Gastrocnemius medialis (tissue), 4 donors: ENCODE measurements around the gene UBN1. TPM values are rescaled to one million over a fixed set of nuclear protein-coding genes. Genes with fewer than 3 reads are reported as not detected.

Source experiments
- ATAC-seq, 2 donors: fragments of 150-250 bp; one replicate each; pipeline ENCODE4 v1.9.1; 2016
- DNase-seq, 2 donors: peaks; one replicate each; pipeline ENCODE4 v3.0.0-alpha.2; 2019
- H3K27ac ChIP-seq, 4 donors: fragments of 200-600 bp; sonication (generic); 1 replicate in 1 of 4; 2 replicates in 3 of 4; pipeline ENCODE4 v1.5.1; 2016 to 2018; ENCODE audit warnings: mild to moderate bottlenecking in 2 of 4, moderate library complexity in 1 of 4
- H3K27me3 ChIP-seq, 3 donors: fragments of 200-600 bp; sonication (generic) in 2 of 3; 1 replicate in 1 of 3; 2 replicates in 2 of 3; pipeline versions ENCODE4 v1.5.1 to v1.6.0; 2016 to 2019; ENCODE audit warnings: mild to moderate bottlenecking in 1 of 3, moderate library complexity in 1 of 3
- H3K36me3 ChIP-seq, 2 donors: fragments of 200-600 bp; sonication (generic) in 1 of 2; one replicate each; pipeline ENCODE4 v1.5.1; 2017 to 2018
- H3K4me1 ChIP-seq, 2 donors: fragments of 200-600 bp; sonication (generic) in 1 of 2; one replicate each; pipeline ENCODE4 v1.5.1; 2016 to 2017; ENCODE audit warnings: mild to moderate bottlenecking in 2 of 2
- H3K4me3 ChIP-seq, 4 donors: fragments of 200-600 bp; sonication (generic) in 3 of 4; 1 replicate in 1 of 4; 2 replicates in 3 of 4; pipeline ENCODE4 v1.5.1; 2016 to 2019; ENCODE audit warnings: mild to moderate bottlenecking in 2 of 4
- H3K9me3 ChIP-seq, 3 donors: fragments of 200-600 bp; sonication (generic) in 2 of 3; 1 replicate in 1 of 3; 2 replicates in 2 of 3; pipeline ENCODE4 v1.5.1; 2016 to 2019
- POLR2A ChIP-seq, 2 donors: fragments of 450-650 bp; IDR thresholded peaks; one replicate each; pipeline ENCODE4 v1.6.1; 2017; ENCODE audit warnings: antibody characterized with exemption in 2 of 2, mild to moderate bottlenecking in 2 of 2, moderate library complexity in 2 of 2
- in situ Hi-C, 4 donors: fragments of 200-750 bp; cut with MboI; loops; one replicate each; pipeline versions ENCODE4 v1.15.0 to v1.8.0; 2017; ENCODE audit warnings: low sequenced_read_pairs in 4 of 4
- intact Hi-C: fragments of 100-400 bp; cut with DNase I; formaldehyde crosslinking; loops from one replicate; pipeline ENCODE4 v1.15.1; 2023; ENCODE audit warnings: low total_unique reads
- total RNA-seq, 4 donors: library from RNA; depleted of rRNA; stranded (reverse); fragments of >200 nt; gene quantifications; one replicate each; pipeline versions ENCODE4 v1.1.0 to v1.2.3, GENCODE V29; 2016
- TF ChIP-seq, protein P1 (sequence below), 5 experiments: fragments of 450-650 bp in 3 of 5; fragments of 200-600 bp in 2 of 5; sonication (generic) in 2 of 5; IDR thresholded peaks in 4 of 5; conservative IDR thresholded peaks in 1 of 5; 1 replicate in 4 of 5; 2 replicates in 1 of 5; pipeline ENCODE4 v1.5.1; 2016 to 2019; ENCODE audit warnings: antibody characterized with exemption in 5 of 5, mild to moderate bottlenecking in 3 of 5, moderate library complexity in 3 of 5

UBN1 gene
- total RNA-seq, 4 donors from 2014 or later: 25.3 to 33.4 (median 28.2) TPM

DNA sequence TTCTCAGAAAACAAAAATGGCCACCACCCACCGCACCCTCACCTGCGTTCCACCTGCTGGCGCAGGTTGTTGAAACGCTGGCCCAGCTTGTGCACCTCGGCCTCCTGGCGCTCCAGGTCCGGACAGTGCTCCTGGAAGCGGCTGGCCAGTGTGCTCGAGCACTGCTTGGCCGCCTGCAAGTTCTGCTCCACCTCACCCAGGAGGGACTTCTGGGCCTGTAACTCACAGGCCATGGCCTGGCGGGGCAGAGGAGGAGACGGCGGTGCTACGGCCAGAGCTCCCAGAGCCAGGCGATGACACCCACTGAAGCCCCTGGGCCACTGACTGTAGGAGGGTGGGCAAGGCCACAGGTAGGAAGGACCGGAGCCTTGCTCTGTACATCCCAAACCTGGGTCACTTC, 43.4 kb downstream of the UBN1 start:
- in situ Hi-C loops: no loop called here
- Histone ChIP-seq H3K4me1 (no peaks in the 10 kb centered on the region), H3K9me3 (no peaks in the 10 kb centered on the region), H3K27me3 (no peaks in the 10 kb centered on the region), H3K4me3 (no peak overlapping the region), H3K27ac (no peak overlapping the region), H3K36me3 (peaks cover 0 to 23% of the 10 kb centered on the region in 2 donors)
- TF ChIP-seq, protein P1, sequence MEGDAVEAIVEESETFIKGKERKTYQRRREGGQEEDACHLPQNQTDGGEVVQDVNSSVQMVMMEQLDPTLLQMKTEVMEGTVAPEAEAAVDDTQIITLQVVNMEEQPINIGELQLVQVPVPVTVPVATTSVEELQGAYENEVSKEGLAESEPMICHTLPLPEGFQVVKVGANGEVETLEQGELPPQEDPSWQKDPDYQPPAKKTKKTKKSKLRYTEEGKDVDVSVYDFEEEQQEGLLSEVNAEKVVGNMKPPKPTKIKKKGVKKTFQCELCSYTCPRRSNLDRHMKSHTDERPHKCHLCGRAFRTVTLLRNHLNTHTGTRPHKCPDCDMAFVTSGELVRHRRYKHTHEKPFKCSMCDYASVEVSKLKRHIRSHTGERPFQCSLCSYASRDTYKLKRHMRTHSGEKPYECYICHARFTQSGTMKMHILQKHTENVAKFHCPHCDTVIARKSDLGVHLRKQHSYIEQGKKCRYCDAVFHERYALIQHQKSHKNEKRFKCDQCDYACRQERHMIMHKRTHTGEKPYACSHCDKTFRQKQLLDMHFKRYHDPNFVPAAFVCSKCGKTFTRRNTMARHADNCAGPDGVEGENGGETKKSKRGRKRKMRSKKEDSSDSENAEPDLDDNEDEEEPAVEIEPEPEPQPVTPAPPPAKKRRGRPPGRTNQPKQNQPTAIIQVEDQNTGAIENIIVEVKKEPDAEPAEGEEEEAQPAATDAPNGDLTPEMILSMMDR (IDR thresholded peaks at IDR 0.05 in 4 of 5, conservative IDR thresholded peaks at IDR 0.05 in 1 of 5): no peak
- no peak for TF ChIP-seq POLR2A (IDR thresholded peaks at IDR 0.05)
- DNase-seq (no peak), ATAC-seq (no peak)
- intact Hi-C loops: no loop called here

DNA sequence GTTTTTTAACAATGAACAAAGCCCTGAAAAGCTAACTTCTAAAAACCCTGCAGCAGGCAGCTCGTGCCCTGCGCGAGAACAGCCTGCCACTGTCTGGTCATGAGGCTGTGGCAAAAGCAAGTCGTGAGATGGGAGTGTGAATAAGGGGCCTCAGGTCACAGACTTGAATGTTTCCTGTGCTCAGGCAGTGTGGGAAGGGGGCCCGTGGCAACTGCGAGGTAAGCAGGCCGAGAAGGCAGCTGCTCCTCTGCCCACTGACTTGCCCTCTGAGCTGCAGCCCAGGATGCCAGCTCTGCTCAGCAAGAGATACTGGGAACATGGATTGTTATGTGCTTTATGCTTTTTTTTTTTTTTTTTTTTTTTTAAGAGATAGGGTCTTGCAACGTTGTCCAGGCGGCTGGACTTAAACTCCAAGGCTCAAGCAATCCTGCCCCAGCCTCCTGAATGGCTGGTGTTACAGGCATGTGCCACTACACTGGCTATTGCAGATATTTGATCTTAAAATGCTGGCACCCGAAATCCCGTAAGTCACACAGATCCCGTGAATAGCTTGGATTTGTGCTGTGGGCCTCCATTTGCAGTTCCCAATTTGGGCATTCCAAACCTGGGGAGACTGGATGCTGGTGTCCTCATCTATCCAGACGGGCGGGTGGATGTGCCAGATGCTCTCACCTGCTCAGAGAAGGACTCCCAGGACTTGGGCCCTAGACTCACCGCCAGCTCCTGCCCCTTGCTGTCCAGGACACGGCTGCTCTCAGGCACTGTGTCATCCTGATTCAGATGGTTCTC, 44.0 kb downstream of the UBN1 start:
- ATAC-seq (no peak), DNase-seq (no peak)
- H3K27me3 ChIP-seq: no peaks in the 10 kb centered on the region
- in situ Hi-C loops (no loop called here), intact Hi-C loops (no loop called here)
- peaks cover 0 to 16% of the 10 kb centered on the region in 2 donors for H3K36me3 ChIP-seq
- no peak overlapping the region for H3K27ac ChIP-seq
- no peaks in the 10 kb centered on the region for H3K4me1 ChIP-seq
- H3K4me3 ChIP-seq: no peak overlapping the region
- no peaks in the 10 kb centered on the region for H3K9me3 ChIP-seq
- no peak for TF ChIP-seq POLR2A (IDR thresholded peaks at IDR 0.05)
- TF ChIP-seq, protein P1 (IDR thresholded peaks at IDR 0.05 in 4 of 5, conservative IDR thresholded peaks at IDR 0.05 in 1 of 5): no peak

GRCh38 chr16:4891886-4892216, 44.6 kb downstream of the UBN1 start:
- H3K4me3 ChIP-seq: no peak overlapping the region
- TF ChIP-seq, protein P1 (IDR thresholded peaks at IDR 0.05 in 4 of 5, conservative IDR thresholded peaks at IDR 0.05 in 1 of 5): no peak
- no peak for TF ChIP-seq POLR2A (IDR thresholded peaks at IDR 0.05)
- no peaks in the 10 kb centered on the region for H3K9me3 ChIP-seq
- no peaks in the 10 kb centered on the region for H3K4me1 ChIP-seq
- H3K27me3 ChIP-seq: no peaks in the 10 kb centered on the region
- ATAC-seq (no peak), DNase-seq (no peak)
- in situ Hi-C loops: no loop called here
- peaks cover 0 to 13% of the 10 kb centered on the region in 2 donors for H3K36me3 ChIP-seq
- intact Hi-C loops: no loop called here
- no peak overlapping the region for H3K27ac ChIP-seq

GRCh38 chr16:4892361-4893102, 45.3 kb downstream of the UBN1 start:
- peak in 1 of 2 donors; percentile 47 for ATAC-seq
- intact Hi-C loops: no loop called here
- no peaks in the 10 kb centered on the region for H3K9me3 ChIP-seq
- DNase-seq: no peak
- in situ Hi-C loops: no loop called here
- H3K27me3 ChIP-seq: no peaks in the 10 kb centered on the region
- H3K4me1 ChIP-seq: no peaks in the 10 kb centered on the region
- no peak for TF ChIP-seq POLR2A (IDR thresholded peaks at IDR 0.05)
- TF ChIP-seq, protein P1 (IDR thresholded peaks at IDR 0.05 in 4 of 5, conservative IDR thresholded peaks at IDR 0.05 in 1 of 5): no peak
- no peak overlapping the region for H3K27ac ChIP-seq
- H3K36me3 ChIP-seq: peaks cover 0 to 12% of the 10 kb centered on the region in 2 donors
- no peak overlapping the region for H3K4me3 ChIP-seq
